ENCODE results near the gene GIMAP5.
"Not testable (repeated sequence)": the region's sequence is repeated elsewhere in the genome, so short reads cannot be mapped to it uniquely, and the experiment has no call there.

GIMAP5 gene

GRCh38 chr7:150774131-150774530, 36.9 kb downstream of the GIMAP5 start:
- not testable (repeated sequence) for DNase-seq

DNA sequence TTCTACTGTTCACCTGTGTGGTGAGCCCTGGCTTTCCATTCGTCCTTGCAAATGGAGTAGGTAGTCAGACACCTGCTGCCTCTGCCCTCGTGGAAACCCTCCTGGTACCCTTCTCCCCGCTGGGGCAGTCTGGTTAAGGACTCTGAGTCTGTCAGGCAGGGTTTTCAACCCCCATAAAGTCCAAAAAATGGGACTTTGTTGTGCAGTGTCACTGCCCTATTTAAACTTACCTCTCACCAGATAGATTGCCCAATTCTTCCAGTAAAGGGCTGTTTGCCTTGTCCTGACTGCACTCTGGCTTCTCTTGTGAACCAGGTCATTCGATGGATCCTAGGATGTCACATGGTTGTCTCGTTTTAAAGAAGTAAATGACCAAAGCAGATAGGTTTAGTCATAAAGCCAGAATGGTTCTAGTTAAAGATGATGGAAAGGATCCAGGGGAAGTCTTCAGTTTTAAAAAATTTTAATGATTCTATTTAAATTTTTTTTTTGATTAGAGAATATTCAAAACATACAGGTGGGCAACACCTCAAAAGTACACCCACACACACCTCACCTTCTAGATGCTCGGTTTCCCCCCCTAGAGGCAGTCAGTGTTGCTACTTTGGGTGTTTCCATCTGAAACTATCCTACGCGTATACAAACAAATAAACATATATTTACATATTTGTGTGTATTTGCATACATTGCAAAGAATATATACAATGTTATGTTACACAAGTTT, 41.0 kb downstream of the GIMAP5 start:
- no peak for DNase-seq

- peak; percentile 67 for DNase-seq
These were observed 41.6 kb downstream of the GIMAP5 start for GRCh38 chr7:150778738-150779301.

DNA sequence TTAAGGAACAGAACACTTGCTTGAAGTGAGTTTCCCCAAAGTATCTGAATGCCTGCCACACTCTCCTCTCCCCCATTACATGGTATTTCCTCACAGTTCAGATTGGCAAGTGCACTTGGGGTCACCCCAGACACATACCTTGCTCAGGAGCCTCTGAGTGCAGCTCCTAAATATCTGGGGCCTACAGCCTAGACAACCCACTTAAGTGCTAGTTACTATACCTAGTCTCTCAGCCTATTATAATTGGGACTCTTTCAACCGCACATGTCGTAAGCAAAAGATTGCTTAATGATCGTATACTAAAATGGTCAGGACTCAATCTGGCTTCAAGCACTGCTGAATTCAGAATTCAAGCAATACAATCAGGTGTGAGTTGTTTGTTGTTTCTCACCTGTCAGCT, 43.1 kb downstream of the GIMAP5 start:
- no peak for DNase-seq

GRCh38 chr7:150781103-150781502, 43.9 kb downstream of the GIMAP5 start:
- peak; percentile 75 for DNase-seq

DNA sequence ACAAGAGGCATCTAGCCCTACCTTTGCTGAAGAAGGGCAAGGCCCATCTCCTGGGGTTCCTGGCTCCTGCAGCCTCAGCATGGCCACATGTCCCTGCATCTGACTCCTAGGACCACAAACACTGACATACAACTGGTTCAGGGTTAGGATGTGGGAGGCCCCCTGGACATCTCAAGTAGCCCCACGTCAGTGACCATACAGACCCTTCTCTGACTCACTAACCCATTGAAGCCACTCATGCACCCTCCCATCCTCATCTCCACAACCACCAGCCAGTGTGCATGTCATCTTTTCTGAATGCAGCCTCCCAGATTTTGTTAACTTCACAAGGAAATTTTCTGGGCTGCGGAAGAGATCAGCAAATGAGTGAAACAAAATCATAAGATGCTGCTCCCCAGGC, 44.7 kb downstream of the GIMAP5 start:
- DNase-seq: no peak

DNA sequence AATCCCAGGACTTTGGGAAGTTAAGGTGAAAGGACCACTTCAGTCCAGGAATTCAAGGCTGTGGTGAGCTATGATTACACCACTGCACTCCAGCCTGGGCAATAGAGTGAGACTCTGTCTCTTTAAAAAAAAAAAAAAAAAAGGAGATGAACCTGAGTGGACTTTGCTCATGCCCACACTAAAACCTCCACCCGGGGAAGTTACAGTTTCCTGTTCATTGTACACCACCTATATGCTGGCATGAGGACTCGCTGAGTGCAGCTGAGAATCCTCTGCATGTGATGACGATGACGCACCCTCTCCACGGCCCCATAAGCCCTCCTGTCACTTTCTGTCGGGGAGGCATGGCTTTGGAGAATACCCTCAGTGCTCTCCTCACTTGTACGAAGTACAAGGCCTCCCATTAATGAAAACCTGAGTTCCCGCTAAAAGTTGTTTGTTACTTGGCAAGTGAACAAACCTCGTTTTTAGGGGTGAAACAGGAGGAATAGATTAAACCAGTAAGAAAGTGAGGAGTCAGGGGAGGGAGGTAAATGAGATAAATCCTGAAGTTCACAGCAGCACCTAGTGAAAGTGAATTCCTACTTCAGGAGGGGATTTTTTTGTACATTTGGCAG, 47.0 kb downstream of the GIMAP5 start:
- no peak for DNase-seq

GRCh38 chr7:150784954-150785353, 47.7 kb downstream of the GIMAP5 start:
- DNase-seq: peak; percentile 4

DNA sequence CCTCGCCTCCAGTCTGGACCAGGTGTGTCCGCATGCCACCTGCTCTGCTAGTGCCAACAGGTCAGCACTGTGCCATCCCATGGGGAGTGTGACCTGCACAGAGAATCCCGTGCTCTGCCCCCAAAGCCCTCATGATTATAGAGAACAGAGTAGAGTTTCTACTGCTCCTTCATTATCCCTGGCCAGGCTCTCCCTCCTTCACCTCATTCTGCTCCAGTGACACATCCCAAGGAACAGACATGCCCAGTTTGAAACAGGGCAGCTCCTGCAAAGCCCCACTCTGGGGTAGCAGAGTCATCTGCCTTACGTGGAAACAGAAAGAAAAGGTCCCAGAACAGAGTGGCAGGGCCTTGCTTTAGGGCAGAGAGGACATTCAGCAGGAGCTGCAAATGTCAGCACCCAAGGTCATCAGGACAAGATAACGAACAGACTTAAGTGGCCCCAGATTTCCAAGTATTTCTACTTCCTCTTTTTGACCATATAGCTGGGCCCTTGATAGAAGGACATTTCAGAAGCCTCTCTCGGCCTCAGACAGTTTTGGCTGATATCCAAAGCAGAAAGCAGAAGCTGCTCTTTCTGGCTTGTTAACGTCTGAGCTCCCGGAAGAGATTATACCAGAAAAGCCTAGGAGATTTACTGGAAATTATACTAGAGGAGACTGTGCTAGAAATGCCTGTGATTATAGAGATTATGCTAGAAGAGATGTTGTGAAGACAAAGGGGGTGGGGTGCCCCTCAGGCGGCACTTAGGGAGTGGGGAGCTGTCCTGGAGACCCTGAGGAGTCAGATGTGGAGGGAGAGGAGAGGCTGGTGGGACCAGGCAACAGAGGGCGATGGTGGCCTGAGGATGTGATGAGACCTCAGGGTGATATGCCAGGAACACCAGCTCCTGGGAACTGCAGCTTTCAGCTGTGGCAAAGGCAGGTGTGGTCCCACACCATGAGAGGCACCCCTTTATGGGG, 50.4 kb downstream of the GIMAP5 start:
- DNase-seq: no peak

DNA sequence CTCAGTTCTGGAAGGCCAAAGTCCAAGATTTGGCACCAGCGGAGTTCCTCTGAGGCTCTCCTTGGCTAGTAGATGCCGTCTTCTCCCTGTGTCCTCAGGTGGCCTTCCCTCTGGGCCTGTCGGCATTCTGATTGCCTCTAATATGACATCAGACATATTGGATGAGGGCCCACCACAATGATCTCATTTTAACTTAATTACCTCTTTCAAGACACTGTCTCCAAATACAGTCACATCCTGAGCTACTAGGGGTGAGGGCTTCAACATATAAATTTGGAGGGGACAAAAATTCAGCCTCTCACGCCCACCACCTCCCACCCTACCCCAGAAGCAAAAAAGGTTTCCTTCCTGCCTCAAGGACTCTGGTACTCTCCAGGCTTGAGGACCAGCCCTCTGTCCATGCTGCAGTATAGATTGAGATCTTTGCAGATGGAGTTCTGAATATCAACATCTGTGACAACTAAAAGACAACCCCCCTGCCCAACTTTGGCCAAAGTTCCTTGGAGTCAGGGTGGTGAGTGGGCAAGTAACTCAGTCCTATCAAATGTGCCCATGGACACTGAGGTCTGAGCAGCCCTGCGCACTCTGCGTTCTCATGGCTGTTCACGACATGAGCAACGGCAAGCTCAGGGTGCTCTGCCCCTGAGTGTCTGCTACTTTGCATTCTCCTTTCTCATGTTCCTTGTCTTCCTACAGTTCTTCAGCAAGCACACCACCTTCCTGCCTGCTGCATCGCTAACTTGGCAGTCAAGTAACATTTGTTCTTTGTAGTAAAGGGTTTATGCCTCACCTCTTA, 51.5 kb downstream of the GIMAP5 start:
- peak; percentile 29 for DNase-seq

- no peak for DNase-seq
These were observed 53.3 kb downstream of the GIMAP5 start for GRCh38 chr7:150790416-150791075.

- DNase-seq: no peak
These were observed 54.1 kb downstream of the GIMAP5 start for GRCh38 chr7:150791304-150791703.

GRCh38 chr7:150791746-150792452, 54.7 kb downstream of the GIMAP5 start:
- no peak for DNase-seq
